ENCODE measurements around the gene YWHAQ.
"Not testable (repeated sequence)": the region's sequence is repeated elsewhere in the genome, so short reads cannot be mapped to it uniquely, and the experiment has no call there.

Gene YWHAQ

GRCh38 chr2:9630117-9630735, 571 bp downstream of the YWHAQ start:
- DNase-seq, result peak; percentile 85

- DNase-seq, result no peak
Measured at GRCh38 chr2:9629222-9630116, 1.3 kb downstream of the YWHAQ start.

GRCh38 chr2:9627310-9627709, 3.5 kb downstream of the YWHAQ start:
- DNase-seq, result peak; percentile 45

GRCh38 chr2:9623151-9623550, 7.6 kb downstream of the YWHAQ start:
- DNase-seq, result no peak

- not testable (repeated sequence) for DNase-seq
Measured at GRCh38 chr2:9621655-9622054, 9.1 kb downstream of the YWHAQ start.

- no peak for DNase-seq
Measured at GRCh38 chr2:9618410-9618809, 12.4 kb downstream of the YWHAQ start.

GRCh38 chr2:9617749-9618148, 13.0 kb downstream of the YWHAQ start:
- no peak for DNase-seq

GRCh38 chr2:9617296-9617695, 13.5 kb downstream of the YWHAQ start:
- no peak for DNase-seq

GRCh38 chr2:9614562-9614961, 16.2 kb downstream of the YWHAQ start:
- DNase-seq, result no peak

- no peak for DNase-seq
Measured at GRCh38 chr2:9613291-9613690, 17.5 kb downstream of the YWHAQ start.

GRCh38 chr2:9611549-9611912, 19.3 kb downstream of the YWHAQ start:
- DNase-seq, result not testable (repeated sequence)

- no peak for DNase-seq
Measured at GRCh38 chr2:9610781-9611548, 19.8 kb downstream of the YWHAQ start.

GRCh38 chr2:9608491-9608890, 22.3 kb downstream of the YWHAQ start:
- DNase-seq, result not testable (repeated sequence)

GRCh38 chr2:9602412-9602811, 28.4 kb downstream of the YWHAQ start:
- DNase-seq, result no peak

- no peak for DNase-seq
Measured at GRCh38 chr2:9601397-9601796, 29.4 kb downstream of the YWHAQ start.

GRCh38 chr2:9599430-9599829, 31.4 kb downstream of the YWHAQ start:
- DNase-seq, result no peak

GRCh38 chr2:9596621-9597311, 34.0 kb downstream of the YWHAQ start:
- DNase-seq, result no peak

- DNase-seq, result no peak
Measured at GRCh38 chr2:9595746-9596145, 35.1 kb downstream of the YWHAQ start.

GRCh38 chr2:9595256-9595655, 35.5 kb downstream of the YWHAQ start:
- DNase-seq, result not testable (repeated sequence)

- DNase-seq, result no peak
Measured at GRCh38 chr2:9594366-9595054, 36.3 kb downstream of the YWHAQ start.

GRCh38 chr2:9593925-9594324, 36.9 kb downstream of the YWHAQ start:
- peak; percentile 27 for DNase-seq

GRCh38 chr2:9592699-9593098, 38.1 kb downstream of the YWHAQ start:
- no peak for DNase-seq
